H1 (cell line): Measurements from ENCODE around the gene ZNF273.

Experiments used
- HDAC6 ChIP-seq: IDR thresholded peaks from one replicate; pipeline ENCODE4 v1.7.1; 2012; ENCODE audit warnings: low read depth, mild to moderate bottlenecking, inconsistent platforms, low read length, moderate library complexity
- POLR2A ChIP-seq, 2 experiments: IDR thresholded peaks; 1 replicate in 1 of 2; 2 replicates in 1 of 2; pipeline ENCODE4 v1.6.1; 2011; ENCODE audit warnings: low read depth in 2 of 2, low read length in 2 of 2, mild to moderate bottlenecking in 2 of 2; ENCODE audit errors: control extremely low read depth in 1 of 2
- RAD21 ChIP-seq, 2 experiments: IDR thresholded peaks in 1 of 2; conservative IDR thresholded peaks in 1 of 2; 2 replicates each; pipeline ENCODE4 v1.6.1; 2011; ENCODE audit warnings: low read depth in 2 of 2, low read length in 2 of 2, improper control_type of control experiment in 1 of 2, inconsistent platforms in 1 of 2, mild to moderate bottlenecking in 1 of 2, moderate library complexity in 1 of 2
- TEAD4 ChIP-seq: IDR thresholded peaks from 2 replicates; pipeline ENCODE4 v1.6.1; 2012; ENCODE audit warnings: low read depth, low read length, inconsistent platforms, mixed read lengths
- TF ChIP-seq, protein P1 (sequence below), 3 experiments: IDR thresholded peaks; 1 replicate in 2 of 3; 2 replicates in 1 of 3; pipeline versions ENCODE4 v1.5.1 to v1.6.1; 2011; ENCODE audit warnings: low read length in 3 of 3, mild to moderate bottlenecking in 3 of 3, inconsistent platforms in 2 of 3, low read depth in 1 of 3, moderate library complexity in 1 of 3; ENCODE audit not compliant: insufficient read depth in 1 of 3; ENCODE audit errors: control extremely low read depth in 1 of 3
- TF ChIP-seq, protein P2 (sequence below): IDR thresholded peaks from 2 replicates; pipeline ENCODE4 v1.6.1; 2012; ENCODE audit warnings: inconsistent platforms

DNA sequence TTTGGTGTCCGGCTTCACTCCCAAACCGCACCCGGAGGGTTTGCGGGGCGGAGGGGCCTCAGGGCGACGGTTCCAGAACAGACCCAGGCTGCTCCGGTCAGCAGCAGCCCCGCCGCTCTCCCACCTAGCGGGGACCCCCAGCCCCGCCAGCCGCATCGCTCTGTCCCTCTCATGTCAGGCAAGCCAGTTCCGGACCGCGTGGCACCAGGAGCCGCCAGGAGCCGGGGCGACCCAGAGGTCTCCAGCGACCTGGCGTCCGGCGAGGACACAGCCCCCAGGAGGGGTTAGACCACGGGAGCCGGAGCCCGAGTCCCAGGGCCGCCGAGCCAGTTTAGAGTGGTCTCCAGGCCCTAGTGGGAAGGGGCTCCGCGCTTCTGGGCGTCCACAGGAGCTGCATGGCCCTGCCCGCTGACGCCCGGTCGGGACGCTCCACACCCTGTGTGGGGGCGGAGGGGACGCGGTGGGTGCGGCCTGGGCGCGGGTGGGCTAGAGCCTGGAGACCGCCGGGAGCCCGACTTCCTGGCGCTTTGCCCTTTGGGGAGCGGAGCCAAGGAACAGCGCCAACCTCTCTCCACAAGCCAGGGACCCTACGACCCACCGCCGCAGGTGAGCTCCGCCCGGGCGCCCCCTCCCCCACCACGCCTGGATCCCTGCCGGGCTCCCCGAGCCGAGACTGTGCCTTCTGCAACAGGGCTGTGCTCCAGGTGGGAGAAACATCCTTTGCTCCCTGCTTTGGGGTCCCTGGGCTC, 44.4 kb downstream of the ZNF273 start:
- TF ChIP-seq, protein P1, sequence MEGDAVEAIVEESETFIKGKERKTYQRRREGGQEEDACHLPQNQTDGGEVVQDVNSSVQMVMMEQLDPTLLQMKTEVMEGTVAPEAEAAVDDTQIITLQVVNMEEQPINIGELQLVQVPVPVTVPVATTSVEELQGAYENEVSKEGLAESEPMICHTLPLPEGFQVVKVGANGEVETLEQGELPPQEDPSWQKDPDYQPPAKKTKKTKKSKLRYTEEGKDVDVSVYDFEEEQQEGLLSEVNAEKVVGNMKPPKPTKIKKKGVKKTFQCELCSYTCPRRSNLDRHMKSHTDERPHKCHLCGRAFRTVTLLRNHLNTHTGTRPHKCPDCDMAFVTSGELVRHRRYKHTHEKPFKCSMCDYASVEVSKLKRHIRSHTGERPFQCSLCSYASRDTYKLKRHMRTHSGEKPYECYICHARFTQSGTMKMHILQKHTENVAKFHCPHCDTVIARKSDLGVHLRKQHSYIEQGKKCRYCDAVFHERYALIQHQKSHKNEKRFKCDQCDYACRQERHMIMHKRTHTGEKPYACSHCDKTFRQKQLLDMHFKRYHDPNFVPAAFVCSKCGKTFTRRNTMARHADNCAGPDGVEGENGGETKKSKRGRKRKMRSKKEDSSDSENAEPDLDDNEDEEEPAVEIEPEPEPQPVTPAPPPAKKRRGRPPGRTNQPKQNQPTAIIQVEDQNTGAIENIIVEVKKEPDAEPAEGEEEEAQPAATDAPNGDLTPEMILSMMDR (IDR thresholded peaks at IDR 0.05; ENCODE audit: control extremely low read depth in 1 of 3, insufficient read depth in 1 of 3, low read depth in 1 of 3, low read length in 3 of 3) = no peak
- TF ChIP-seq RAD21 (IDR thresholded peaks at IDR 0.05 in 1 of 2, conservative IDR thresholded peaks at IDR 0.05 in 1 of 2; ENCODE audit: low read depth in 2 of 2, low read length in 2 of 2) (no peak), TEAD4 (no peak), POLR2A (IDR thresholded peaks at IDR 0.05; ENCODE audit: control extremely low read depth in 1 of 2, low read depth in 2 of 2, low read length in 2 of 2) (no peak), HDAC6 (no peak)
- TF ChIP-seq, protein P2, sequence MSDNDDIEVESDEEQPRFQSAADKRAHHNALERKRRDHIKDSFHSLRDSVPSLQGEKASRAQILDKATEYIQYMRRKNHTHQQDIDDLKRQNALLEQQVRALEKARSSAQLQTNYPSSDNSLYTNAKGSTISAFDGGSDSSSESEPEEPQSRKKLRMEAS = no peak; the same call in 1 of the 2 replicates
